HepG2 (cell line): Measurements from ENCODE around the gene TRIM4. TPM values are rescaled to one million over a fixed set of nuclear protein-coding genes. Genes with fewer than 3 reads are reported as not detected.

Source experiments
- ATM ChIP-seq: fragments of 450-650 bp; IDR thresholded peaks from 2 replicates; pipeline ENCODE4 v1.7.1; 2017; ENCODE audit warnings: mild to moderate bottlenecking, borderline replicate concordance
- CAMTA2 ChIP-seq: sonication (generic); formaldehyde crosslinking; IDR thresholded peaks from 2 replicates; pipeline ENCODE4 v1.4.0; 2020; ENCODE audit warnings: mild to moderate bottlenecking, missing genetic modification reagents, borderline replicate concordance
- CBX5 ChIP-seq: sonication (generic); formaldehyde crosslinking; IDR thresholded peaks from 2 replicates; pipeline ENCODE4 v1.4.0; 2020; ENCODE audit warnings: missing genetic modification reagents, borderline replicate concordance
- CREBL2 ChIP-seq: sonication (generic); formaldehyde crosslinking; IDR thresholded peaks from 2 replicates; pipeline ENCODE4 v1.8.1; 2023; ENCODE audit warnings: missing genetic modification reagents, mild to moderate bottlenecking, borderline replicate concordance
- DRAP1 ChIP-seq: IDR thresholded peaks from 2 replicates; pipeline ENCODE4 v1.6.1; 2016; ENCODE audit warnings: missing genetic modification reagents, missing compliant biosample characterization
- FOXK1 ChIP-seq: sonication (generic); formaldehyde crosslinking; IDR thresholded peaks from 2 replicates; pipeline ENCODE4 v1.4.0; 2020; ENCODE audit warnings: low read depth, missing genetic modification reagents, borderline replicate concordance
- HCFC1 ChIP-seq: fragments of 150-350 bp; IDR thresholded peaks from 2 replicates; pipeline ENCODE4 v1.6.1; 2014; ENCODE audit warnings: low read depth, low read length
- HMGXB3 ChIP-seq: sonication (generic); formaldehyde crosslinking; IDR thresholded peaks from 2 replicates; pipeline ENCODE4 v1.4.0; 2020; ENCODE audit warnings: missing genetic modification reagents, borderline replicate concordance
- LBX2 ChIP-seq: sonication (generic); formaldehyde crosslinking; IDR thresholded peaks from 2 replicates; pipeline ENCODE4 v1.5.0; 2020; ENCODE audit warnings: missing genetic modification reagents, mild to moderate bottlenecking, borderline replicate concordance
- MTF2 ChIP-seq: sonication (generic); formaldehyde crosslinking; IDR thresholded peaks from 2 replicates; pipeline ENCODE4 v1.5.0; 2020; ENCODE audit warnings: missing genetic modification reagents, borderline replicate concordance
- MYC ChIP-seq: sonication (generic); formaldehyde crosslinking; IDR thresholded peaks from 2 replicates; pipeline ENCODE4 v1.9.0; 2021; ENCODE audit warnings: missing genetic modification reagents, borderline replicate concordance
- NFKB2 ChIP-seq: sonication (generic); formaldehyde crosslinking; IDR thresholded peaks from 2 replicates; pipeline ENCODE4 v1.4.0; 2020; ENCODE audit warnings: missing genetic modification reagents, borderline replicate concordance
- POLR2A ChIP-seq, 2 experiments: IDR thresholded peaks; 2 replicates each; pipeline ENCODE4 v1.6.1; 2011; ENCODE audit warnings: low read depth in 2 of 2, low read length in 2 of 2, mild to moderate bottlenecking in 1 of 2, moderate library complexity in 1 of 2; ENCODE audit not compliant: insufficient read depth in 1 of 2
- SMAD9 ChIP-seq: sonication (generic); formaldehyde crosslinking; IDR thresholded peaks from 2 replicates; pipeline ENCODE4 v1.5.1; 2020; ENCODE audit warnings: mild to moderate bottlenecking, missing genetic modification reagents
- SRY ChIP-seq: sonication (generic); formaldehyde crosslinking; IDR thresholded peaks from 2 replicates; pipeline ENCODE4 v1.8.0; 2022; ENCODE audit warnings: mild to moderate bottlenecking, missing genetic modification reagents
- STAT6 ChIP-seq: sonication (generic); formaldehyde crosslinking; IDR thresholded peaks from 2 replicates; pipeline ENCODE4 v1.4.0; 2020; ENCODE audit warnings: missing genetic modification reagents, mild to moderate bottlenecking, borderline replicate concordance
- ZBTB3 ChIP-seq: sonication (generic); formaldehyde crosslinking; IDR thresholded peaks from 2 replicates; pipeline ENCODE4 v1.4.0; 2020; ENCODE audit warnings: low read depth, mild to moderate bottlenecking, moderate library complexity, missing genetic modification reagents, borderline replicate concordance
- ZEB1 ChIP-seq: IDR thresholded peaks from 2 replicates; pipeline ENCODE4 v1.6.1; 2012; ENCODE audit warnings: mild to moderate bottlenecking, low read depth, inconsistent platforms; ENCODE audit not compliant: insufficient replicate concordance
- ZNF451 ChIP-seq: sonication (generic); formaldehyde crosslinking; IDR thresholded peaks from 2 replicates; pipeline ENCODE4 v1.5.0; 2020; ENCODE audit warnings: mild to moderate bottlenecking, missing genetic modification reagents
- ZNF607 ChIP-seq: sonication (generic); formaldehyde crosslinking; IDR thresholded peaks from 2 replicates; pipeline ENCODE4 v1.5.1; 2020; ENCODE audit warnings: missing genetic modification reagents, mild to moderate bottlenecking, borderline replicate concordance
- polyA plus RNA-seq, 8 experiments: library from polyadenylated mRNA; depleted of rRNA in 3 of 8; stranded (reverse) in 7 of 8; unstranded in 1 of 8; fragments of >200 nt; fragmentation: Illumina TruSeq in 4 of 8; extraction: Trizol in 4 of 8; gene quantifications; 2 replicates each; pipeline versions ENCODE4 v1.2.1 to v1.2.3, GENCODE V29; 2011 to 2016; ENCODE audit warnings: low read depth in 4 of 8, missing spikeins in 1 of 8, mixed read lengths in 1 of 8; ENCODE audit not compliant: insufficient read depth in 1 of 8
- total RNA-seq, 5 experiments: library from RNA; depleted of rRNA; stranded (reverse); fragments of >200 nt; fragmentation: Illumina TruSeq; extraction: Trizol; gene quantifications; 2 replicates each; pipeline ENCODE4 v1.2.3, GENCODE V29; 2016; ENCODE audit warnings: low read depth in 1 of 5

Gene TRIM4
- total and polyA plus RNA-seq, 2 of the 13 experiments (the other 11 are each of a cell fraction or from before 2014, with no cell fraction given): 17.6 to 21.7 TPM

- TF ChIP-seq HMGXB3 (CRISPR knock-in tag): peak; percentile 57; the same call in 1 of the 2 replicates
- TF ChIP-seq SRY (CRISPR knock-in tag): peak; percentile 64; the same call in 1 of the 2 replicates
- TF ChIP-seq SMAD9 (CRISPR knock-in tag): no peak
- TF ChIP-seq ZBTB3 (CRISPR knock-in tag): 0 out of 2 replicates have a peak, but pooled peaks have one; percentile 17
- peak; percentile 74; the same call in 1 of the 2 replicates for TF ChIP-seq CREBL2 (CRISPR knock-in tag)
- no peak; the same call in 1 of the 2 replicates for TF ChIP-seq NFKB2 (CRISPR knock-in tag)
- 0 out of 2 replicates have a peak, but pooled peaks have one; percentile 8 for TF ChIP-seq MTF2 (CRISPR knock-in tag)
- peak; percentile 88 for TF ChIP-seq DRAP1 (CRISPR knock-in tag)
- TF ChIP-seq STAT6: no peak; the same call in 1 of the 2 replicates
- TF ChIP-seq FOXK1 (CRISPR knock-in tag): peak; percentile 61; the same call in 1 of the 2 replicates
- TF ChIP-seq CBX5: peak; percentile 15; the same call in 1 of the 2 replicates
- TF ChIP-seq LBX2 (CRISPR knock-in tag): 0 out of 2 replicates have a peak, but pooled peaks have one; percentile 63
- TF ChIP-seq ZEB1: peak; percentile 60
- TF ChIP-seq HCFC1: peak; percentile 2; the same call in 1 of the 2 replicates
- peak; percentile 84 to 85 for TF ChIP-seq POLR2A (IDR thresholded peaks at IDR 0.05; ENCODE audit: insufficient read depth in 1 of 2, low read depth in 2 of 2, low read length in 2 of 2)
- no peak for TF ChIP-seq ATM
- TF ChIP-seq ZNF451 (CRISPR knock-in tag): no peak
- peak; percentile 54; the same call in 1 of the 2 replicates for TF ChIP-seq ZNF607 (CRISPR knock-in tag)
- TF ChIP-seq MYC (CRISPR knock-in tag): peak; percentile 81
- TF ChIP-seq CAMTA2 (CRISPR knock-in tag): peak; percentile 93; the same call in 1 of the 2 replicates
Observed at GRCh38 chr7:99918959-99919813, at the start of gene TRIM4 (continued).
